Cardiac muscle cell (in vitro differentiated cells and primary cell): ENCODE data around the gene RNASET2. TPM values are rescaled to one million over a fixed set of nuclear protein-coding genes. Genes with fewer than 3 reads are reported as not detected.

Experiments
- DNase-seq, 2 donors: peaks; one replicate each; pipeline versions ENCODE4 v3.0.0 to v3.0.0-alpha.2; 2010 to 2017; ENCODE audit warnings: low read depth in 1 of 2, low spot score in 1 of 2
- H3K27ac ChIP-seq: fragments of 200-600 bp; sonication (generic); 2 replicates; pipeline ENCODE4 v1.5.1; 2016
- H3K27me3 ChIP-seq: fragments of 200-600 bp; sonication (generic); 2 replicates; pipeline ENCODE4 v1.6.0; 2016; ENCODE audit warnings: control low read depth
- H3K36me3 ChIP-seq: fragments of 200-600 bp; sonication (generic); 2 replicates; pipeline ENCODE4 v1.5.1; 2016; ENCODE audit warnings: control low read depth
- H3K4me1 ChIP-seq: fragments of 200-600 bp; sonication (generic); 2 replicates; pipeline ENCODE4 v1.8.1; 2017; ENCODE audit warnings: low read depth, mild to moderate bottlenecking, mixed run types
- H3K4me3 ChIP-seq: fragments of 200-600 bp; sonication (generic); 2 replicates; pipeline ENCODE4 v1.5.1; 2016; ENCODE audit warnings: mild to moderate bottlenecking
- H3K9me3 ChIP-seq: fragments of 200-600 bp; sonication (generic); 2 replicates; pipeline ENCODE4 v1.5.1; 2017; ENCODE audit warnings: low read depth, mild to moderate bottlenecking, control low read depth
- polyA plus RNA-seq: library from polyadenylated mRNA; unstranded; fragments of >200 nt; fragmentation: Nextera tagmentation; extraction: Ambion mirVana; gene quantifications from 2 replicates; pipeline ENCODE4 v1.2.1, GENCODE V29; 2016
- total RNA-seq: library from RNA; depleted of rRNA; stranded (reverse); fragments of >200 nt; gene quantifications from 2 replicates; pipeline ENCODE4 v1.2.3, GENCODE V29; 2016
- TF ChIP-seq, protein P1 (sequence below): IDR thresholded peaks from 2 replicates; pipeline ENCODE4 v1.5.1; 2012; ENCODE audit warnings: low read depth, mild to moderate bottlenecking, low read length

Gene RNASET2
- total and polyA plus RNA-seq, 2 experiments from 2014 or later = 20.7 to 24.1 TPM

DNA sequence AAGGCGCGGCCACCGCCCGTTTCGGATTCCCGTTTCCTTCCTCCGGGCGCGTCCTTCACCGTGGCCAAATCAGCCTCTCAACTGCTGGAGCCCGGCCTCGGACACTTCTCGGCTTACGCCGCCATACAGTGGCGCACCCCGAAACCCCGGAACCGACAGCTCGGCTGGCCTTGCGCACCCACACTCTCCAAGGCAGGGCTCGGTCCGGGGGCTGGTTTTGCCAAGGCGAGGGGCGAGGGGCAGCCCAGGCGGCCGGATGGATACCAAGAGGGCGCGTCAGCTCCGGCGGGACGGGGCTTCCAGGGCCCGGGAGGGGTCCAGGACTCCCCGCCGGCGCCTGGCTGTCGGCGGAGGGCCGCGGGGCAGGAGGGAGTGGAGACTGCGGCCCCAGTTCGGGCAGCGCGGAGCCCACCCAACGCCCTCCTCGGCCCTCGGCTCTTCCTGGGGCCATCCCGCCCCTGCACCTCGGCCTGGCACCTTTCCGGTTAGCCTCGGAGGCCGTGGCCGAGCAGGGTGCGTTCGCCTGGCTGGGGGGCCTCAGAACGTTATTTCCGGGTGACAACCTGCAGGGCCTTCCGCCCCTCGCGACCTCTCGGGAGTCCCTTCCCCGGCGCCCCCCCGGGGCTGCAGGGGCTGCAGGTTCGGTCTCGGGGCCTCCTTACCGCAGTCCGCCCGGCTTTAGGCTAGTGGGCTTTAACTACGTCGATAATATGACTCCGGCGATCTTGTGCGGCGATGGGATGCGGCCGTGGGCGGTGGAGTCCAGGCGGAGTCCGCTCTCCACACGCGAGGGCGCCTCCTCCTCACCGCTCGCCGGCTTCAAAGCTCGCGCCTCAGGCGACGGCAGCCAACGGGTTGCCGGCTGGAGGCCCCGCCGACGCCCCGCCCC is 42.1 kb upstream of the RNASET2 start:
- no peaks in the 10 kb centered on the region for H3K9me3 ChIP-seq
- DNase-seq = no peak
- H3K4me3 ChIP-seq = peak overlapping the region; percentile 88
- H3K27me3 ChIP-seq = no peaks in the 10 kb centered on the region
- peaks cover 10% of the 10 kb centered on the region for H3K4me1 ChIP-seq
- H3K36me3 ChIP-seq = no peaks in the 10 kb centered on the region
- TF ChIP-seq, protein P1, sequence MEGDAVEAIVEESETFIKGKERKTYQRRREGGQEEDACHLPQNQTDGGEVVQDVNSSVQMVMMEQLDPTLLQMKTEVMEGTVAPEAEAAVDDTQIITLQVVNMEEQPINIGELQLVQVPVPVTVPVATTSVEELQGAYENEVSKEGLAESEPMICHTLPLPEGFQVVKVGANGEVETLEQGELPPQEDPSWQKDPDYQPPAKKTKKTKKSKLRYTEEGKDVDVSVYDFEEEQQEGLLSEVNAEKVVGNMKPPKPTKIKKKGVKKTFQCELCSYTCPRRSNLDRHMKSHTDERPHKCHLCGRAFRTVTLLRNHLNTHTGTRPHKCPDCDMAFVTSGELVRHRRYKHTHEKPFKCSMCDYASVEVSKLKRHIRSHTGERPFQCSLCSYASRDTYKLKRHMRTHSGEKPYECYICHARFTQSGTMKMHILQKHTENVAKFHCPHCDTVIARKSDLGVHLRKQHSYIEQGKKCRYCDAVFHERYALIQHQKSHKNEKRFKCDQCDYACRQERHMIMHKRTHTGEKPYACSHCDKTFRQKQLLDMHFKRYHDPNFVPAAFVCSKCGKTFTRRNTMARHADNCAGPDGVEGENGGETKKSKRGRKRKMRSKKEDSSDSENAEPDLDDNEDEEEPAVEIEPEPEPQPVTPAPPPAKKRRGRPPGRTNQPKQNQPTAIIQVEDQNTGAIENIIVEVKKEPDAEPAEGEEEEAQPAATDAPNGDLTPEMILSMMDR = no peak
- no peak overlapping the region for H3K27ac ChIP-seq

DNA sequence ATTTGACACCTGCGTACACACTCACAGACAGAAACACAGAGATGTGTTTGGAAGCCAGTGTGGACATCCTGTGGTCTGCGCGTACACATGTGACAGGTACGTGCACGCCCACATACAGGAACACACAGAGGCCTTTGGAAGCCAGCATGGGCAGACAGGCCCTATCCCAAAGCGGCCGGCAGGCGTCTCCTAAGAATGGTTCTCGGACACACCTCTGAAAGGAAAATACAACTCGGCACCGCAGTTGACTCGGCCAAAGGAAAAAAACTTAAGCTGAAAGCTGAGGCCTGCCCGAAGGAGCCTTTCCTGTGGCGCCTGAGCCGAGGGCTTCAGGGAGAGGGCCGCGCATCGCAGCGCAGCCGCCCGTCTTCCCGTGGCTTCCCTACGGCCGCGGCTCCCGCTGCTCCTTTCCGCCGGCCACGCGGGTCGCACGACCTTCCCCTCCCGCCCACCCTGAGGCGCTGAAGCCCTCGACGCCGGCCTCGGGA is 41.5 kb upstream of the RNASET2 start:
- H3K27me3 ChIP-seq = no peaks in the 10 kb centered on the region
- no peak overlapping the region for H3K27ac ChIP-seq
- H3K36me3 ChIP-seq = no peaks in the 10 kb centered on the region
- DNase-seq = peak; percentile 68 to 79
- H3K4me1 ChIP-seq = peaks cover 10% of the 10 kb centered on the region
- TF ChIP-seq, protein P1 = peak; percentile 55
- peak overlapping the region; percentile 88 for H3K4me3 ChIP-seq
- H3K9me3 ChIP-seq = no peaks in the 10 kb centered on the region

DNA sequence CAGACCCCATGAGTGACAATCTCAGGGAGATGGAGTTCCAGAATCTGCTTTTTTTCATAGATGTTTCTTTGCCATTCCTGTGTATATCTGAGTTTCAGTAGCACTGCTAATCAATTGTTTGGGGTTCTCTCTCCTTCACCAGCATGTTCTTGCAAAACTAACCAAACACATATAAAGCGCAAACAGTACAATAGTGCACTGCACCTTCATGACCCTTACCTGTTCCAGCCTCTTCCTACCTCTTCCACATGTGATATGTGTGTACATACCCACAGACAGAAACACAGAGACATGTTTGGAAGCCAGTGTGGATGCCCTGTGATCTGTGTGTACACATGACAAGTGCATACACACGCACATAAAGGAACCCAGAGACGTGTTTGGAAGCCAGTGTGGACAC is 41.0 kb upstream of the RNASET2 start:
- no peaks in the 10 kb centered on the region for H3K36me3 ChIP-seq
- TF ChIP-seq, protein P1 = no peak
- no peaks in the 10 kb centered on the region for H3K27me3 ChIP-seq
- peaks cover 10% of the 10 kb centered on the region for H3K4me1 ChIP-seq
- no peak for DNase-seq
- no peak overlapping the region for H3K27ac ChIP-seq
- H3K9me3 ChIP-seq = no peaks in the 10 kb centered on the region
- H3K4me3 ChIP-seq = no peak overlapping the region

DNA sequence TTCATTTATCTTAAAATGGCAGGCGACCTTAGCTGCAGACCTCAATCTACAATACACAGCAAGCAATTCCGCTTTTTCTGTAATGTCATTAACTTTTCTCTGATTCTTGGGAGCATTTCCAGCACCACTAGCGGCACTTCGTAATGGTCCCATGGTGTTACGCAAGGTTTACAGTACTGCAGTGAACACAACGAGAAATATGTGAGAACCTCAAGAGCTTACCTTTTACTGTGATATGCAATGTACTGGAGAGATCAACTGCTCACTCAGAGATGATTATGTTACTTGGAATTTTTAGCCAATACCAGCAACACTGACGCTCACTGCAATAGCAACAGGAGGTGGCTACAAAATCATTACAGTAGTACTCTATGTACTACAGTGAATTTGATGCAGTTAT is 40.1 kb upstream of the RNASET2 start:
- Histone ChIP-seq H3K36me3 (no peaks in the 10 kb centered on the region), H3K27me3 (no peaks in the 10 kb centered on the region), H3K4me1 (peaks cover 10% of the 10 kb centered on the region), H3K27ac (no peak overlapping the region), H3K4me3 (no peak overlapping the region), H3K9me3 (no peaks in the 10 kb centered on the region)
- TF ChIP-seq, protein P1 = no peak
- DNase-seq = peak in 1 of 2 donors; percentile 53

DNA sequence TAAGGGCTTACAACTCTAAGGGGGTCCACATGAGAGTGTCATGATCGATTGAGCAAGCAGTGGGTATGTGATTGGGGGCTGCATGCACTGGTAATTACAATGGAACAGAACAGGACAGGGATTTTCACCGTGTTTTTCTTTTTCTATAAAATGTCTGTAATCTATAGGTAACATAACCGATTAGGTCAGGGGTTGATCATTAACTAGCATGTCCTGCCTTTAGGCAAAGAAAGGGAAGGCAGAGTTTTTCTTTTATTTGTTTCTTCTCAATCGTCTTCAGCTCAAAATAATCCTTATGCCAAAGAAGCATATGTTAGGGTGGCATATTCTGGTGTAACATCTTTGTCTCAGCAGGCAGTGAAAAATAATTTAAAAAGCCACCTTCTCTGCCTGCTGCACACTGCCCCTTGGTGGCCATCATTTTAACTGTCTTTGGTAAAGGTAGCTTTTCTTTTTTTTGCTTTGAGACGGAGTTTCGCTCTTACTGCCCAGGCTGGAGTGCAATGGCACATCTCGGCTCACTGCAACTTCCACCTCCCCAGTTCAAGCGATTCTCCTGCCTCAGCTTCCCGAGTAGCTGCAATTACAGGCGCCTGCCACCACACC is 33.2 kb upstream of the RNASET2 start:
- TF ChIP-seq, protein P1 = peak; percentile 48
- Histone ChIP-seq H3K27me3 (no peaks in the 10 kb centered on the region), H3K27ac (no peak overlapping the region), H3K4me3 (no peak overlapping the region), H3K9me3 (no peaks in the 10 kb centered on the region), H3K4me1 (no peaks in the 10 kb centered on the region), H3K36me3 (no peaks in the 10 kb centered on the region)
- DNase-seq = peak; percentile 25 to 62
